PC-3 (cell line): ENCODE results near the gene ZNF385B. TPM values are rescaled to one million over a fixed set of nuclear protein-coding genes. Genes with fewer than 3 reads are reported as not detected.

ENCODE experiments used
- ATAC-seq: fragments of 200-7000 bp; cut with Tn5 transposase; 2 replicates; pipeline ENCODE4 v1.9.1; 2020; ENCODE audit warnings: mild to moderate bottlenecking, moderate library complexity
- BruUV-seq: library from RNA; stranded (reverse); fragments of 400-500 nt; replicated peaks from 2 replicates; lab custom pipeline; 2021; lab: Mats Ljungman, UMichigan
- CTCF ChIA-PET: fragments of 300-600 bp; sonication (Branson Sonifier 250); formaldehyde crosslinking; loops from one replicate; lab custom pipeline; 2022; ENCODE audit warnings: antibody characterized with exemption; lab: Charles Lee
- POLR2A ChIA-PET: fragments of 300-600 bp; sonication (Branson Sonifier 250); formaldehyde crosslinking; loops from one replicate; lab custom pipeline; 2022; ENCODE audit warnings: antibody characterized with exemption; ENCODE audit not compliant: unreplicated experiment; lab: Charles Lee
- DNase-seq: peaks from one replicate; pipeline ENCODE4 v3.0.0-alpha.2; 2015
- H2AFZ ChIP-seq: fragments of 300-600 bp; sonication (generic); 2 replicates; pipeline ENCODE4 v1.6.0; 2016; ENCODE audit warnings: antibody characterized with exemption, low read length
- H3F3A ChIP-seq: fragments of 300-600 bp; sonication (generic); one replicate; pipeline ENCODE4 v1.6.0; 2017; ENCODE audit warnings: antibody characterized with exemption, low read length, control low read depth, mild to moderate bottlenecking; ENCODE audit not compliant: unreplicated experiment
- H3K27ac ChIP-seq: fragments of 300-600 bp; sonication (generic); 2 replicates; pipeline ENCODE4 v1.5.1; 2016; ENCODE audit warnings: mild to moderate bottlenecking, low read length
- H3K27me3 ChIP-seq: fragments of 300-600 bp; sonication (generic); 2 replicates; pipeline ENCODE4 v1.6.1; 2016; ENCODE audit warnings: low read length, mixed read lengths
- H3K36me3 ChIP-seq: fragments of 300-600 bp; sonication (generic); 2 replicates; pipeline ENCODE4 v1.6.1; 2016; ENCODE audit warnings: low read depth, mixed run types, low read length, mixed read lengths
- H3K4me1 ChIP-seq: fragments of 300-600 bp; sonication (generic); 2 replicates; pipeline ENCODE4 v1.5.1; 2016; ENCODE audit warnings: low read length; ENCODE audit not compliant: insufficient read depth
- H3K4me2 ChIP-seq: fragments of 300-600 bp; sonication (generic); 2 replicates; pipeline ENCODE4 v1.6.0; 2016; ENCODE audit warnings: low read length
- H3K4me3 ChIP-seq: fragments of 300-600 bp; sonication (generic); 2 replicates; pipeline ENCODE4 v1.5.1; 2016; ENCODE audit warnings: mild to moderate bottlenecking, low read length, mixed read lengths
- H3K79me2 ChIP-seq: fragments of 300-600 bp; sonication (generic); 2 replicates; pipeline ENCODE4 v1.6.1; 2017; ENCODE audit warnings: low read length, mixed read lengths
- H3K9ac ChIP-seq: fragments of 300-600 bp; sonication (generic); 2 replicates; pipeline ENCODE4 v1.6.0; 2016; ENCODE audit warnings: mild to moderate bottlenecking, low read length
- H3K9me2 ChIP-seq: fragments of 300-600 bp; sonication (generic); replicated peaks from 2 replicates; pipeline ENCODE4 v1.6.1; 2016; ENCODE audit warnings: mixed run types, low read length, mixed read lengths
- H3K9me3 ChIP-seq: fragments of 300-600 bp; sonication (generic); 2 replicates; pipeline ENCODE4 v1.6.1; 2016; ENCODE audit warnings: low read length, mixed read lengths
- H4K20me1 ChIP-seq: fragments of 300-600 bp; sonication (generic); 2 replicates; pipeline ENCODE4 v1.6.1; 2016; ENCODE audit warnings: low read length, mixed read lengths
- EZH2 ChIP-seq: fragments of 300-600 bp; sonication (generic); IDR thresholded peaks from one replicate; pipeline ENCODE4 v1.6.1; 2017; ENCODE audit warnings: antibody characterized with exemption, mild to moderate bottlenecking, low read length; ENCODE audit not compliant: unreplicated experiment
- EZH2phosphoT487 ChIP-seq: fragments of 300-600 bp; sonication (generic); IDR thresholded peaks from 2 replicates; pipeline ENCODE4 v1.6.1; 2018; ENCODE audit warnings: mild to moderate bottlenecking, antibody characterized with exemption, low read length, borderline replicate concordance
- intact Hi-C: fragments of 100-400 bp; cut with micrococcal nuclease; formaldehyde crosslinking; loops from 2 replicates; pipeline ENCODE4 v1.9.0; 2023
- total RNA-seq: library from RNA; depleted of rRNA; stranded (reverse); fragments of >200 nt; gene quantifications from 2 replicates; pipeline ENCODE4 v1.2.3, GENCODE V29; 2014
- TF ChIP-seq, protein P1 (sequence below): fragments of 300-600 bp; sonication (generic); conservative IDR thresholded peaks from 2 replicates; pipeline ENCODE4 v1.5.1; 2017; ENCODE audit warnings: antibody characterized with exemption, low read depth, mild to moderate bottlenecking, low read length

ZNF385B gene
- total RNA-seq, 1 experiment from 2014 or later: 2.4 TPM

DNA sequence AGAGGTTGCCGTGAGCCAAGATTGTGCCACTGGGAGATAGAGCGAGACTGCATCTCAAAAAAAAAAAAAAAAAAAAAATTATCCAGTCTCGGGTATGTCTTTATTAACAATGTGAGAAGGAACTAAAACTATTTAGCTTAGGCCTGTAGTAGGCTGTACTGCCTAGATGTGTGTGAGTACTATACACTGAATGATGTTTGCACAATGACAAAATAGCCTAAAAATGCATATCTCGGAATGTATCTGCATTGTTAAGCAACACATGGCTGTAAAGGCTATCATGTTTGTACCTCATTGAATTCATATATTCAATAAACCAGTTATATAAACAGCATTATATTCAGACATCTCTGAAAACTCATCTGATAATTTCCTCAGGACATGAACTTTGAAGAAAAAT, 405.6 kb downstream of the ZNF385B start:
- H3K4me1 ChIP-seq: peaks cover 39% of the 10 kb centered on the region
- DNase-seq (peak; percentile 91), ATAC-seq (peak; percentile 77)
- H3K27ac ChIP-seq: peak overlapping the region; percentile 93
- ChIA-PET CTCF (interaction anchor here (0.7 kb wide), 1 partner anchor 60 kb away, joined by 6 read pairs; no protein-coding TSS in a partner anchor), POLR2A (interaction anchor here (0.7 kb wide), 2 partner anchors 218 to 353 kb away, joined by 3 to 6 read pairs; no protein-coding TSS in a partner anchor)
- no TSS peak for BruUV-seq
- H4K20me1 ChIP-seq: no peaks in the 10 kb centered on the region
- no peaks in the 10 kb centered on the region for H3K9me2 ChIP-seq
- no peak overlapping the region for H3K4me3 ChIP-seq
- peaks cover 2% of the 10 kb centered on the region for H3K9me3 ChIP-seq
- peak overlapping the region; percentile 59 for H3K9ac ChIP-seq
- TF ChIP-seq EZH2 (no peak), EZH2phosphoT487 (no peak)
- TF ChIP-seq, protein P1, sequence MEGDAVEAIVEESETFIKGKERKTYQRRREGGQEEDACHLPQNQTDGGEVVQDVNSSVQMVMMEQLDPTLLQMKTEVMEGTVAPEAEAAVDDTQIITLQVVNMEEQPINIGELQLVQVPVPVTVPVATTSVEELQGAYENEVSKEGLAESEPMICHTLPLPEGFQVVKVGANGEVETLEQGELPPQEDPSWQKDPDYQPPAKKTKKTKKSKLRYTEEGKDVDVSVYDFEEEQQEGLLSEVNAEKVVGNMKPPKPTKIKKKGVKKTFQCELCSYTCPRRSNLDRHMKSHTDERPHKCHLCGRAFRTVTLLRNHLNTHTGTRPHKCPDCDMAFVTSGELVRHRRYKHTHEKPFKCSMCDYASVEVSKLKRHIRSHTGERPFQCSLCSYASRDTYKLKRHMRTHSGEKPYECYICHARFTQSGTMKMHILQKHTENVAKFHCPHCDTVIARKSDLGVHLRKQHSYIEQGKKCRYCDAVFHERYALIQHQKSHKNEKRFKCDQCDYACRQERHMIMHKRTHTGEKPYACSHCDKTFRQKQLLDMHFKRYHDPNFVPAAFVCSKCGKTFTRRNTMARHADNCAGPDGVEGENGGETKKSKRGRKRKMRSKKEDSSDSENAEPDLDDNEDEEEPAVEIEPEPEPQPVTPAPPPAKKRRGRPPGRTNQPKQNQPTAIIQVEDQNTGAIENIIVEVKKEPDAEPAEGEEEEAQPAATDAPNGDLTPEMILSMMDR: no peak
- H3F3A ChIP-seq: peaks cover 15% of the 10 kb centered on the region
- intact Hi-C loops: no loop called here
- H3K27me3 ChIP-seq: no peaks in the 10 kb centered on the region
- H3K4me2 ChIP-seq: peak overlapping the region; percentile 35; the same call in 1 of the 2 replicates
- no peaks in the 10 kb centered on the region for H3K79me2 ChIP-seq
- no peak overlapping the region for H2AFZ ChIP-seq
- peaks cover 13% of the 10 kb centered on the region; the same call in 1 of the 2 replicates for H3K36me3 ChIP-seq

DNA sequence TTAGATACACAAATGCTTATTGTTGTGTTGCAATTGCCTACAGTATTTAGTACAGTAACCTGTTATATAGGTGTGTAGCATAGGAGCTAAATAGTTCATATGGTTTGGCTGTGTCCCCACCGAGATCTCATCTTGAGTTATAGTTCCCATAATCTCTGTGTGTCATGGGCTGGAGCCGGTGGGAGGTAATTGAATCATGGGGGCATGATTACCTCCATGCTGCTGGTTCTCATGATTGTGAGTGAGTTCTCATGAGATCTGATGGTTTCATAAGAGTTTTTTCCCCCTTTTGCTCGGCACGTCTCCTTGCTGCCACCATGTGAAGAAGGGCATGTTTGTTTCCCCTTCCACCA, 406.3 kb downstream of the ZNF385B start:
- H3F3A ChIP-seq: peaks cover 12% of the 10 kb centered on the region
- no peak overlapping the region for H2AFZ ChIP-seq
- H3K36me3 ChIP-seq: peaks cover 12% of the 10 kb centered on the region; the same call in 1 of the 2 replicates
- no peaks in the 10 kb centered on the region for H3K79me2 ChIP-seq
- ATAC-seq (peak; percentile 35; the same call in 1 of the 2 replicates), DNase-seq (no peak)
- POLR2A ChIA-PET: no interaction called here
- no peak for TF ChIP-seq EZH2
- TF ChIP-seq, protein P1: no peak
- no peak for TF ChIP-seq EZH2phosphoT487
- H3K27me3 ChIP-seq: no peaks in the 10 kb centered on the region
- H3K4me3 ChIP-seq: no peak overlapping the region
- intact Hi-C loops: no loop called here
- no peaks in the 10 kb centered on the region for H4K20me1 ChIP-seq
- H3K27ac ChIP-seq: peak overlapping the region; percentile 93
- H3K9ac ChIP-seq: peak overlapping the region; percentile 59
- peaks cover 35% of the 10 kb centered on the region for H3K4me1 ChIP-seq
- H3K9me2 ChIP-seq: no peaks in the 10 kb centered on the region
- CTCF ChIA-PET: no interaction called here
- H3K4me2 ChIP-seq: peak overlapping the region; percentile 35
- no peaks in the 10 kb centered on the region for H3K9me3 ChIP-seq
- TSS peak; percentile 83 for BruUV-seq

DNA sequence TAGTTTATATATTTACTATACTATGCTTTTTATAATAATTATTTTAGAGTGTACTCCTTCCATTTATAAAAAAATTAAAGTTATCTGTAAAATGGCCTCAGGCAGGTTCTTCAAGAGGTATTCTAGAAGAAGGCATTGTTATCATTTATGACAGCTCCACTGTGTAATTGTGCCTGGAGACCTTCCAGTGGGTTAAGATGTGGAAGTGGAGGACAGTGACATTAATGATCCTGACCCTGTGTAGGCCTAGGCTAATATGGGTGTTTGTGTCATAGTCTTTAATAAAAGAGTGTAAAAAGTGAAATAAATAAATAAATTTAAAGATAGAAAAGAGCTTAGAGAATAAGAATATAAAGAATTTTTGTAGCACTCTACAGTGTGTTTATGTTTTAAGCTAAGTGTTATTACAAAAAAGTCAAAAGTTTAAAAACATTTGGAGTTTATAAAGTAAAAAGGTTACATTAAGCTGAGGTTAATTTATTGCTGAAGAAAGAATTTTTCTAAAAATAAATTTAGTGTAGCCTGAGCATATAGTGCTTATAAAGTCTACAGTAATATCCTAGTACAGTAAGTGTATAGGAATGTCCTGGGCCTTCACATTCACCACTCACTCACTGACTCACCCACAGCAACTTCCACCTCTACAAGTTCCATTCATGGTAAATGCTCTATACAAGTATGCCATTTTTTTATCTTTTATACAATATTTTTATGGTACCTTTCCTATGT, 406.8 kb downstream of the ZNF385B start:
- H3K36me3 ChIP-seq: peaks cover 12% of the 10 kb centered on the region; the same call in 1 of the 2 replicates
- H3K27ac ChIP-seq: peak overlapping the region; percentile 93
- intact Hi-C loops: no loop called here
- H3K9ac ChIP-seq: peak overlapping the region; percentile 59
- no peaks in the 10 kb centered on the region for H3K27me3 ChIP-seq
- H3K9me2 ChIP-seq: no peaks in the 10 kb centered on the region
- no peak overlapping the region for H3K4me3 ChIP-seq
- peak; percentile 97 for ATAC-seq
- TF ChIP-seq, protein P1: no peak
- TF ChIP-seq EZH2 (no peak), EZH2phosphoT487 (no peak)
- H4K20me1 ChIP-seq: no peaks in the 10 kb centered on the region
- peaks cover 10% of the 10 kb centered on the region for H3F3A ChIP-seq
- BruUV-seq: no TSS peak
- H2AFZ ChIP-seq: no peak overlapping the region
- peak; percentile 91 for DNase-seq
- no peaks in the 10 kb centered on the region for H3K79me2 ChIP-seq
- no peaks in the 10 kb centered on the region for H3K9me3 ChIP-seq
- CTCF ChIA-PET: no interaction called here
- peak overlapping the region; percentile 54 for H3K4me2 ChIP-seq
- POLR2A ChIA-PET: interaction anchor here (0.6 kb wide), 1 partner anchor 586 kb away, joined by 5 read pairs; no protein-coding TSS in a partner anchor
- peaks cover 33% of the 10 kb centered on the region for H3K4me1 ChIP-seq
